Right lobe of liver (tissue), 4 donors: ENCODE data around the gene MREG.

ENCODE experiments used
- POLR2A ChIP-seq: fragments of 450-650 bp; IDR thresholded peaks from one replicate; pipeline ENCODE4 v1.6.1; 2017; ENCODE audit warnings: antibody characterized with exemption, mild to moderate bottlenecking
- TF ChIP-seq, protein P1 (sequence below), 4 donors: fragments of 200-600 bp in 3 of 4; fragments of 450-650 bp in 1 of 4; IDR thresholded peaks; one replicate each; pipeline versions ENCODE4 v1.5.1 to v1.8.0; 2016 to 2022; ENCODE audit warnings: antibody characterized with exemption in 4 of 4, mild to moderate bottlenecking in 2 of 4
- donor health status: DM: no; HTN: no; CAD: no.
- donor health status: DM: no; HTN: no; CAD: no.
- donor health status: DM: no; HTN: yes; CAD: no.

DNA sequence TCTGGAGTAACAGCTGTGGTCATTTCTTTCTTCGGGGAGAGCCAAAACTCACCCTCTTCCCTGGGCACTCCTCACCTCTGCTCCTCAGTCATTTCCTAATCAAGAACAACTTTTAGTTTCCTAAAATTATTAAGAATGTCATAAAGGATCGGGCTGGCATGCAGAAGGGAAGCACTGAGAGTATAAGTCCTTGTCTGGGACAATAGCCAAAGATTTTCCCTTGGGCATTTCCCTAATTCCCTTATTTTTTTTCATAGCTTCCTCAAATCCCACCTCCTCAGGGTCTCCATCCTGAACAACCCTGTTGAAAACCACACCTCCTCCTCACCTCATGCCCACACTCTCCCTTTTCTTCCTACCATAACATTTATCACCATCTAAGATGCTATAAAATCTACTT, 115.0 kb downstream of the MREG start:
- TF ChIP-seq, protein P1, sequence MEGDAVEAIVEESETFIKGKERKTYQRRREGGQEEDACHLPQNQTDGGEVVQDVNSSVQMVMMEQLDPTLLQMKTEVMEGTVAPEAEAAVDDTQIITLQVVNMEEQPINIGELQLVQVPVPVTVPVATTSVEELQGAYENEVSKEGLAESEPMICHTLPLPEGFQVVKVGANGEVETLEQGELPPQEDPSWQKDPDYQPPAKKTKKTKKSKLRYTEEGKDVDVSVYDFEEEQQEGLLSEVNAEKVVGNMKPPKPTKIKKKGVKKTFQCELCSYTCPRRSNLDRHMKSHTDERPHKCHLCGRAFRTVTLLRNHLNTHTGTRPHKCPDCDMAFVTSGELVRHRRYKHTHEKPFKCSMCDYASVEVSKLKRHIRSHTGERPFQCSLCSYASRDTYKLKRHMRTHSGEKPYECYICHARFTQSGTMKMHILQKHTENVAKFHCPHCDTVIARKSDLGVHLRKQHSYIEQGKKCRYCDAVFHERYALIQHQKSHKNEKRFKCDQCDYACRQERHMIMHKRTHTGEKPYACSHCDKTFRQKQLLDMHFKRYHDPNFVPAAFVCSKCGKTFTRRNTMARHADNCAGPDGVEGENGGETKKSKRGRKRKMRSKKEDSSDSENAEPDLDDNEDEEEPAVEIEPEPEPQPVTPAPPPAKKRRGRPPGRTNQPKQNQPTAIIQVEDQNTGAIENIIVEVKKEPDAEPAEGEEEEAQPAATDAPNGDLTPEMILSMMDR (IDR thresholded peaks at IDR 0.05): no peak
- TF ChIP-seq POLR2A: no peak
